SK-N-SH treated with all-trans-retinoic acid at 6 μM for 48 hours (cell line): Measurements from ENCODE around the gene LRRC73.
"Not testable (repeated sequence)": the region's sequence is repeated elsewhere in the genome, so short reads cannot be mapped to it uniquely, and the experiment has no call there.

Source experiments
- ATAC-seq: fragments of 200-7000 bp; cut with Tn5 transposase; 3 replicates; pipeline ENCODE4 v1.9.1; 2020; ENCODE audit warnings: mild to moderate bottlenecking, moderate library complexity
- ARNTL ChIP-seq: fragments of 450-650 bp; formaldehyde crosslinking; IDR thresholded peaks from 2 replicates; pipeline ENCODE4 v1.5.0; 2020; ENCODE audit warnings: low read depth, mild to moderate bottlenecking, moderate library complexity, borderline replicate concordance
- GLIS3 ChIP-seq: fragments of 250-450 bp; sonication (Bioruptor Pico); IDR thresholded peaks from 2 replicates; pipeline ENCODE4 v1.5.0; 2020; ENCODE audit warnings: mild to moderate bottlenecking, moderate library complexity
- ISL1 ChIP-seq: fragments of 250-450 bp; sonication (Bioruptor Pico); IDR thresholded peaks from 2 replicates; pipeline ENCODE4 v2.1.2; 2022; ENCODE audit warnings: mild to moderate bottlenecking, moderate library complexity
- PPARA ChIP-seq: fragments of 250-450 bp; sonication (Bioruptor Pico); IDR thresholded peaks from 2 replicates; pipeline ENCODE4 v1.5.0; 2020; ENCODE audit warnings: mild to moderate bottlenecking, borderline replicate concordance
- TCF4 ChIP-seq: fragments of 250-450 bp; sonication (Bioruptor Pico); IDR thresholded peaks from 2 replicates; pipeline ENCODE4 v1.8.0; 2021; ENCODE audit warnings: mild to moderate bottlenecking, moderate library complexity, borderline replicate concordance
- ZFP30 ChIP-seq: fragments of 450-650 bp; formaldehyde crosslinking; IDR thresholded peaks from 2 replicates; pipeline ENCODE4 v1.5.0; 2022; ENCODE audit warnings: mild to moderate bottlenecking, moderate library complexity
- ZNF565 ChIP-seq: fragments of 450-650 bp; formaldehyde crosslinking; conservative IDR thresholded peaks from 2 replicates; pipeline ENCODE4 v1.5.0; 2020; ENCODE audit warnings: low read depth, mild to moderate bottlenecking, moderate library complexity
- ZNF70 ChIP-seq: fragments of 450-650 bp; formaldehyde crosslinking; IDR thresholded peaks from 2 replicates; pipeline ENCODE4 v1.5.0; 2020; ENCODE audit warnings: mild to moderate bottlenecking, moderate library complexity
- ZNF8 ChIP-seq: fragments of 450-650 bp; formaldehyde crosslinking; IDR thresholded peaks from 2 replicates; pipeline ENCODE4 v1.5.0; 2020; ENCODE audit warnings: mild to moderate bottlenecking, moderate library complexity
- TF ChIP-seq, protein P1 (sequence below): fragments of 250-450 bp; sonication (Bioruptor Pico); IDR thresholded peaks from 2 replicates; pipeline ENCODE4 v1.5.1; 2020; ENCODE audit warnings: low read depth, mild to moderate bottlenecking, moderate library complexity
- TF ChIP-seq, protein P2 (sequence below): fragments of 250-450 bp; sonication (Bioruptor Pico); IDR thresholded peaks from 2 replicates; pipeline ENCODE4 v1.5.1; 2021; ENCODE audit warnings: mild to moderate bottlenecking, moderate library complexity
- TF ChIP-seq, protein P3 (sequence below): fragments of 250-450 bp; sonication (Bioruptor Pico); IDR thresholded peaks from 2 replicates; pipeline ENCODE4 v1.8.0; 2021; ENCODE audit warnings: low read depth, mild to moderate bottlenecking, moderate library complexity, borderline replicate concordance
- TF ChIP-seq, protein P4 (sequence below): fragments of 250-450 bp; sonication (Bioruptor Pico); IDR thresholded peaks from 2 replicates; pipeline ENCODE4 v1.5.0; 2020; ENCODE audit warnings: mild to moderate bottlenecking, moderate library complexity

Gene LRRC73

DNA sequence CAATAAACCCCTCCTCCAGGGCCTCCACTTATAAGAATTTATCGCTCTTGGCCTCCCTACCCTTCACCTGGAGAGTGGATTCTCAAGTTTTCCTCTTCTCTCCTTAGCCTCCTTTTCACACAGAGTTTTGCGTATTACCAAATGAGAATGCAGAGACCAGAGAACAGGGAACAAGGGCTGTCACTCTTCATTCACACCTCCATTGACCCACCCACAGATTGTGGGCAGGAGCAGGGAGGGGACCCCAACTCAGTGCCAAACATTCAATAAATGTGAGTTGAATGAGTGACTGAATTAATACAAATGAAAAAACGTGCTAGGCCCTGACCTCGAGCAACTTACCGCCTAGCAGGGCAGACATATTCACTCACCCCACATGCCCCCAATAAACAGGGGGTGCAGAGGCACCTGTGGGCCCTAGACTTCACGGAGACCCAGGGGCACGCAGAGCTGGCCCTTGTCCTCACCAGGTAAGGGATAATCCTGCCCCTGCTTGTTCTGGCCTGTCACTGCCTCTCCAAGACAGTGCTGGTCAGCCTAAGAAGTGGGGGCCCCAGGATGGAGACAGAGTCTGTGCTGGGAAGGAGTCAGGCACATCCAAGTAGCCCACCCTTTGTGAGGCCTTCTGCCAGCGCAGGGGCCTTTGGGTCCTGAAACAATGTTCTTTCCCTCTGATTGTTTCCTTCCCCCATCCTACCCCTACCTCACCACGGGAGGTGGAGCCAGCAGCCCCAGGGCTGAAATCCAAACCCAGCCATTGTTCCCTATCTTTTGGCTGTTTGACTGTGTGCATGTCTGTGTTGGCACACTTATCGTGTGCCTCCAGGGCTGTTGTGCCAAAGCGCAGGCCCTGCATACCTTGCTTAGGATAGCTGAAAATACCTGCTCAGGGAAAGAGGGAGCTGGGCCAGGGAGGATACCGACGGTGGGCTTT lies 41.1 kb downstream of the LRRC73 start (continued):
- TF ChIP-seq, protein P1, sequence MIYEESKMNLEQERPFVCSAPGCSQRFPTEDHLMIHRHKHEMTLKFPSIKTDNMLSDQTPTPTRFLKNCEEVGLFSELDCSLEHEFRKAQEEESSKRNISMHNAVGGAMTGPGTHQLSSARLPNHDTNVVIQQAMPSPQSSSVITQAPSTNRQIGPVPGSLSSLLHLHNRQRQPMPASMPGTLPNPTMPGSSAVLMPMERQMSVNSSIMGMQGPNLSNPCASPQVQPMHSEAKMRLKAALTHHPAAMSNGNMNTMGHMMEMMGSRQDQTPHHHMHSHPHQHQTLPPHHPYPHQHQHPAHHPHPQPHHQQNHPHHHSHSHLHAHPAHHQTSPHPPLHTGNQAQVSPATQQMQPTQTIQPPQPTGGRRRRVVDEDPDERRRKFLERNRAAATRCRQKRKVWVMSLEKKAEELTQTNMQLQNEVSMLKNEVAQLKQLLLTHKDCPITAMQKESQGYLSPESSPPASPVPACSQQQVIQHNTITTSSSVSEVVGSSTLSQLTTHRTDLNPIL: no peak
- no peak for TF ChIP-seq ZFP30 (CRISPR knock-in tag)
- TF ChIP-seq TCF4 (CRISPR knock-in tag): no peak
- TF ChIP-seq PPARA (CRISPR knock-in tag): no peak
- TF ChIP-seq ARNTL (CRISPR knock-in tag): no peak
- TF ChIP-seq, protein P2, sequence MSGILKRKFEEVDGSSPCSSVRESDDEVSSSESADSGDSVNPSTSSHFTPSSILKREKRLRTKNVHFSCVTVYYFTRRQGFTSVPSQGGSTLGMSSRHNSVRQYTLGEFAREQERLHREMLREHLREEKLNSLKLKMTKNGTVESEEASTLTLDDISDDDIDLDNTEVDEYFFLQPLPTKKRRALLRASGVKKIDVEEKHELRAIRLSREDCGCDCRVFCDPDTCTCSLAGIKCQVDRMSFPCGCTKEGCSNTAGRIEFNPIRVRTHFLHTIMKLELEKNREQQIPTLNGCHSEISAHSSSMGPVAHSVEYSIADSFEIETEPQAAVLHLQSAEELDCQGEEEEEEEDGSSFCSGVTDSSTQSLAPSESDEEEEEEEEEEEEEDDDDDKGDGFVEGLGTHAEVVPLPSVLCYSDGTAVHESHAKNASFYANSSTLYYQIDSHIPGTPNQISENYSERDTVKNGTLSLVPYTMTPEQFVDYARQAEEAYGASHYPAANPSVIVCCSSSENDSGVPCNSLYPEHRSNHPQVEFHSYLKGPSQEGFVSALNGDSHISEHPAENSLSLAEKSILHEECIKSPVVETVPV (CRISPR knock-in tag): no peak
- TF ChIP-seq ISL1: no peak
- TF ChIP-seq ZNF8 (CRISPR knock-in tag): no peak

DNA sequence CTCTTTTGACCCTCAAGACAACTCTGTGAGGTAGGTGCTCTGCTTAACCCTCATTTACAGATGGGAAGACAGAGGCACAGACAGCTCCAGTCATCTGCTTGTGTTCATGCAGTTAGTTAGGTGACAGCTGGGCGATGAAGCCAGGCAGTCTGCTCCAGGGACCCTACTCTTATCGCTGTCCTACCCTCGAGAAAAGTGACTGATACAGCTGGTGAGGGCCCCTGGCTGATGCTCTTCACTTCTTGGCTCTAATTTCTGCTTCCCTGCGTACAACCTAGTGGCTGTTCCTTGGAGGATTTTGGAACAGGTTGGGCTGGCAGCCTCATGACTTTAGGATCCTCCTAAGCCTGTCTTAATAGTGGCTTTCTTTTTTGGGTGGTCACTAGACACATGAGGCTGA lies 41.9 kb downstream of the LRRC73 start:
- ATAC-seq: no peak
- TF ChIP-seq, protein P3, sequence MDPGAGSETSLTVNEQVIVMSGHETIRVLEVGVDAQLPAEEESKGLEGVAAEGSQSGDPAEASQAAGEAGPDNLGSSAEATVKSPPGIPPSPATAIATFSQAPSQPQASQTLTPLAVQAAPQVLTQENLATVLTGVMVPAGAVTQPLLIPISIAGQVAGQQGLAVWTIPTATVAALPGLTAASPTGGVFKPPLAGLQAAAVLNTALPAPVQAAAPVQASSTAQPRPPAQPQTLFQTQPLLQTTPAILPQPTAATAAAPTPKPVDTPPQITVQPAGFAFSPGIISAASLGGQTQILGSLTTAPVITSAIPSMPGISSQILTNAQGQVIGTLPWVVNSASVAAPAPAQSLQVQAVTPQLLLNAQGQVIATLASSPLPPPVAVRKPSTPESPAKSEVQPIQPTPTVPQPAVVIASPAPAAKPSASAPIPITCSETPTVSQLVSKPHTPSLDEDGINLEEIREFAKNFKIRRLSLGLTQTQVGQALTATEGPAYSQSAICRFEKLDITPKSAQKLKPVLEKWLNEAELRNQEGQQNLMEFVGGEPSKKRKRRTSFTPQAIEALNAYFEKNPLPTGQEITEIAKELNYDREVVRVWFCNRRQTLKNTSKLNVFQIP: no peak
- TF ChIP-seq, all 23 proteins: peak for 0

DNA sequence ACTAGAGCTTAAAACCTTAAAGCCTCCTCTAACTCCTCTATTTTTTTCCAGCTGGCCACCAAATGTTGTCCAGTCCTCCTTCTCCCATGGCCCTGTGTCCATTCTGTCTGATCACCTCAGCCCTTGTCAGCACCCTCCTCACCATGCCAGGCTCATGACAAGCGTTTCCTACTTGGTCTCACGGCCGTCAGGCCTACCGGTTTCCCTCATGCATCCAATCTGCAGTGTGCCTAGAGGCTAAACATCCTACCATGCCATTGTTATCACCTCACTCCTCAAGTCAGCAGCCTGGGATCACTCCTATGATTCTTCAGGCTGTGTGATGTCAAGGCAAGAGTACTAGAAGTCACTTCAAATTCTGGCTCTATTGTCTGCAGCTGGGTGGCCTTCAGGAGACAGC lies 42.4 kb downstream of the LRRC73 start:
- TF ChIP-seq ARNTL (CRISPR knock-in tag): no peak
- TF ChIP-seq, protein P1: no peak
- TF ChIP-seq, protein P3: no peak
- TF ChIP-seq, protein P4, sequence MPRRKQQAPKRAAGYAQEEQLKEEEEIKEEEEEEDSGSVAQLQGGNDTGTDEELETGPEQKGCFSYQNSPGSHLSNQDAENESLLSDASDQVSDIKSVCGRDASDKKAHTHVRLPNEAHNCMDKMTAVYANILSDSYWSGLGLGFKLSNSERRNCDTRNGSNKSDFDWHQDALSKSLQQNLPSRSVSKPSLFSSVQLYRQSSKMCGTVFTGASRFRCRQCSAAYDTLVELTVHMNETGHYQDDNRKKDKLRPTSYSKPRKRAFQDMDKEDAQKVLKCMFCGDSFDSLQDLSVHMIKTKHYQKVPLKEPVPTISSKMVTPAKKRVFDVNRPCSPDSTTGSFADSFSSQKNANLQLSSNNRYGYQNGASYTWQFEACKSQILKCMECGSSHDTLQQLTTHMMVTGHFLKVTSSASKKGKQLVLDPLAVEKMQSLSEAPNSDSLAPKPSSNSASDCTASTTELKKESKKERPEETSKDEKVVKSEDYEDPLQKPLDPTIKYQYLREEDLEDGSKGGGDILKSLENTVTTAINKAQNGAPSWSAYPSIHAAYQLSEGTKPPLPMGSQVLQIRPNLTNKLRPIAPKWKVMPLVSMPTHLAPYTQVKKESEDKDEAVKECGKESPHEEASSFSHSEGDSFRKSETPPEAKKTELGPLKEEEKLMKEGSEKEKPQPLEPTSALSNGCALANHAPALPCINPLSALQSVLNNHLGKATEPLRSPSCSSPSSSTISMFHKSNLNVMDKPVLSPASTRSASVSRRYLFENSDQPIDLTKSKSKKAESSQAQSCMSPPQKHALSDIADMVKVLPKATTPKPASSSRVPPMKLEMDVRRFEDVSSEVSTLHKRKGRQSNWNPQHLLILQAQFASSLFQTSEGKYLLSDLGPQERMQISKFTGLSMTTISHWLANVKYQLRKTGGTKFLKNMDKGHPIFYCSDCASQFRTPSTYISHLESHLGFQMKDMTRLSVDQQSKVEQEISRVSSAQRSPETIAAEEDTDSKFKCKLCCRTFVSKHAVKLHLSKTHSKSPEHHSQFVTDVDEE (CRISPR knock-in tag): no peak
- TF ChIP-seq ISL1: no peak
- TF ChIP-seq, protein P2 (CRISPR knock-in tag): no peak
- no peak for TF ChIP-seq ZNF565 (CRISPR knock-in tag)
- no peak for TF ChIP-seq PPARA (CRISPR knock-in tag)
- TF ChIP-seq GLIS3 (CRISPR knock-in tag): no peak
- no peak for TF ChIP-seq ZNF70 (CRISPR knock-in tag)
- no peak for ATAC-seq

DNA sequence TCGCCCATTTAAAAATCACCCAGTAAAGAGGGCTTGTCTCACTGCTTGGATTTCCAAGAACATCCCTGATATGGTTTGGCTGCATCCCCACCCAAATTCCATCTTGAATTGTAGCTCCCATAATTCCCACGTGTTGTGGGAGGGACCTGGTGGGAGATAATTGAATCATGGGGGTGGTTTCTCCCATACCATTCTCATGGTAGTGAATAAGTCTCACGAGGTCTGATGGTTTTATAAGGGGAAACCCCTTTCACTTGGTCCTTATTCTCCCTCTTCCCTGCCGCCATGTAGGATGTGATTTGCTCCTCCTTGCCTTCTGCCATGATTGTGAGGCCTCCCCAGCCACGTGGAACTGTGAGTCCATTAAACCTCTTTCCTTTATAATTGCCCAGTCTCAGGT lies 42.9 kb downstream of the LRRC73 start:
- ATAC-seq: not testable (repeated sequence)
